HepG2 (cell line): ENCODE results near the gene CEP120. TPM values are rescaled to one million over a fixed set of nuclear protein-coding genes. Genes with fewer than 3 reads are reported as not detected.
A peak's percentile ranks its signal among the peaks of the same experiment; 100 is the strongest.

ENCODE experiments used
- ATAC-seq: fragments of 200-7000 bp; cut with Tn5 transposase; 3 replicates; pipeline ENCODE4 v1.9.1; 2020; ENCODE audit warnings: mild to moderate bottlenecking, moderate library complexity
- BruUV-seq: library from RNA; stranded (reverse); fragments of 400-500 nt; replicated peaks from 2 replicates; lab custom pipeline; 2021; lab: Mats Ljungman, UMichigan
- CTCF ChIA-PET: fragments of 300-600 bp; formaldehyde crosslinking; extraction: SDS; loops from one replicate; lab custom pipeline; 2021; ENCODE audit warnings: low total read pairs, inconsistent platforms, low intra/inter-chr PET ratio; lab: Yijun Ruan, JAX
- POLR2A ChIA-PET: fragments of 350-600 bp; sonication (Branson Sonifier 250); formaldehyde crosslinking; loops from one replicate; lab custom pipeline; 2020; ENCODE audit warnings: antibody characterized with exemption, inconsistent platforms; lab: Yijun Ruan, JAX
- DNase-seq: peaks from one replicate; pipeline ENCODE4 v3.0.0-alpha.2; 2015; ENCODE audit warnings: low spot score
- FAIRE-seq: peaks from 3 replicates; lab custom pipeline; 2011; peaks lifted over from hg19 to GRCh38; lab: Jason Lieb, UNC
- H2AFZ ChIP-seq: one replicate; pipeline ENCODE4 v1.6.1; 2011; ENCODE audit warnings: low read length, inconsistent platforms
- H3K27ac ChIP-seq: fragments of 300-600 bp; 3 replicates; pipeline ENCODE4 v1.8.0; 2011; ENCODE audit warnings: mixed run types, mild to moderate bottlenecking, mixed read lengths, low read length, inconsistent platforms; ENCODE audit not compliant: insufficient read depth; ENCODE audit errors: extremely low read length
- H3K27me3 ChIP-seq, 2 experiments: fragments of 200-600 bp in 1 of 2; 2 replicates in 1 of 2; 3 replicates in 1 of 2; pipeline versions ENCODE4 v1.6.0 to v1.8.0; 2011; ENCODE audit warnings: low read length in 2 of 2, mild to moderate bottlenecking in 2 of 2, moderate library complexity in 2 of 2, inconsistent platforms in 1 of 2; ENCODE audit not compliant: insufficient read depth in 2 of 2, control insufficient read depth in 1 of 2
- H3K36me3 ChIP-seq, 2 experiments: fragments of 200-600 bp in 1 of 2; replicated peaks in 1 of 2; 2 replicates in 1 of 2; 3 replicates in 1 of 2; pipeline versions ENCODE4 v1.5.1 to v1.8.0; 2011; ENCODE audit warnings: low read length in 2 of 2, inconsistent platforms in 1 of 2; ENCODE audit not compliant: insufficient read depth in 2 of 2, control insufficient read depth in 1 of 2
- H3K4me1 ChIP-seq: 2 replicates; pipeline ENCODE4 v1.5.1; 2012; ENCODE audit warnings: low read length, inconsistent platforms; ENCODE audit not compliant: insufficient read depth
- H3K4me2 ChIP-seq: 2 replicates; pipeline ENCODE4 v1.6.0; 2011; ENCODE audit warnings: low read depth, low read length, inconsistent platforms
- H3K4me3 ChIP-seq, 3 experiments: fragments of 200-600 bp in 1 of 3; sonication (generic), shearing (Covaris generic) in 1 of 3; replicated peaks in 1 of 3; 2 replicates each; pipeline ENCODE4 v1.5.1; 2011 to 2016; ENCODE audit warnings: low read length in 3 of 3, inconsistent platforms in 2 of 3, low read depth in 2 of 3, mild to moderate bottlenecking in 2 of 3, control low read depth in 1 of 3, mixed read lengths in 1 of 3; ENCODE audit not compliant: insufficient read depth in 1 of 3
- H3K79me2 ChIP-seq: one replicate; pipeline ENCODE4 v1.6.1; 2011; ENCODE audit warnings: low read length, inconsistent platforms; ENCODE audit not compliant: insufficient read depth
- H3K9ac ChIP-seq: 2 replicates; pipeline ENCODE4 v1.6.0; 2011; ENCODE audit warnings: mild to moderate bottlenecking, low read depth, low read length, inconsistent platforms; ENCODE audit not compliant: insufficient read depth
- H3K9me3 ChIP-seq: 2 replicates; pipeline ENCODE4 v1.5.1; 2012; ENCODE audit warnings: mild to moderate bottlenecking, low read length
- H4K20me1 ChIP-seq: 2 replicates; pipeline ENCODE4 v1.6.0; 2011; ENCODE audit warnings: inconsistent platforms, mild to moderate bottlenecking, low read length, moderate library complexity; ENCODE audit not compliant: insufficient read depth
- FOXJ3 ChIP-seq: sonication (generic); formaldehyde crosslinking; IDR thresholded peaks from 2 replicates; pipeline ENCODE4 v1.4.0; 2020; ENCODE audit warnings: missing genetic modification reagents, mild to moderate bottlenecking, borderline replicate concordance
- HNRNPK ChIP-seq: fragments of 200-400 bp; formaldehyde crosslinking; IDR thresholded peaks from 2 replicates; pipeline ENCODE4 v1.6.1; 2018; ENCODE audit warnings: low read length, low read depth, moderate library complexity, mild to moderate bottlenecking; ENCODE audit not compliant: poor library complexity, severe bottlenecking
- PATZ1 ChIP-seq: sonication (generic); formaldehyde crosslinking; IDR thresholded peaks from 2 replicates; pipeline ENCODE4 v1.4.0; 2020; ENCODE audit warnings: missing genetic modification reagents
- YEATS4 ChIP-seq: sonication (generic); formaldehyde crosslinking; IDR thresholded peaks from 2 replicates; pipeline ENCODE4 v1.4.0; 2020; ENCODE audit warnings: missing genetic modification reagents, borderline replicate concordance
- ZNF362 ChIP-seq: sonication (generic); formaldehyde crosslinking; IDR thresholded peaks from 2 replicates; pipeline ENCODE4 v1.4.0; 2020; ENCODE audit warnings: missing genetic modification reagents, mild to moderate bottlenecking, borderline replicate concordance
- ZNF512B ChIP-seq: sonication (generic); formaldehyde crosslinking; IDR thresholded peaks from 2 replicates; pipeline ENCODE4 v1.5.1; 2020; ENCODE audit warnings: missing genetic modification reagents, mild to moderate bottlenecking, borderline replicate concordance
- ZNF646 ChIP-seq: sonication (generic); formaldehyde crosslinking; IDR thresholded peaks from 2 replicates; pipeline ENCODE4 v1.9.0; 2021; ENCODE audit warnings: mild to moderate bottlenecking, missing genetic modification reagents
- ZNF790 ChIP-seq: sonication (generic); formaldehyde crosslinking; IDR thresholded peaks from 2 replicates; pipeline ENCODE4 v1.8.0; 2022; ENCODE audit warnings: missing genetic modification reagents, mild to moderate bottlenecking, borderline replicate concordance
- WGBS: methylation state at CpG from one replicate; pipeline ENCODE4 v1.1.6; 2017; ENCODE audit warnings: low lambda C conversion rate; 5-methylcytosine and 5-hydroxymethylcytosine counted together
- in situ Hi-C: cut with HindIII; loops from 2 replicates; pipeline ENCODE4 v1.10.0; 2017; ENCODE audit warnings: low pct_unique_long_range_greater_than_20kb; ENCODE audit not compliant: extremely low pct_ligation_motif_present
- intact Hi-C: fragments of 100-400 bp; cut with micrococcal nuclease; formaldehyde crosslinking; loops from one replicate; pipeline ENCODE4 v1.10.0; 2022; ENCODE audit not compliant: unreplicated experiment
- polyA plus RNA-seq, 8 experiments: library from polyadenylated mRNA; depleted of rRNA in 3 of 8; stranded (reverse) in 7 of 8; unstranded in 1 of 8; fragments of >200 nt; fragmentation: Illumina TruSeq in 4 of 8; extraction: Trizol in 4 of 8; gene quantifications; 2 replicates each; pipeline versions ENCODE4 v1.2.1 to v1.2.3, GENCODE V29; 2011 to 2016; ENCODE audit warnings: low read depth in 4 of 8, missing spikeins in 1 of 8, mixed read lengths in 1 of 8; ENCODE audit not compliant: insufficient read depth in 1 of 8
- total RNA-seq, 5 experiments: library from RNA; depleted of rRNA; stranded (reverse); fragments of >200 nt; fragmentation: Illumina TruSeq; extraction: Trizol; gene quantifications; 2 replicates each; pipeline ENCODE4 v1.2.3, GENCODE V29; 2016; ENCODE audit warnings: low read depth in 1 of 5

The CEP120 gene
- total and polyA plus RNA-seq, 2 of the 13 experiments (the other 11 are each of a cell fraction or from before 2014, with no cell fraction given): 8.0 to 14.7 TPM

GRCh38 chr5:123436201-123436600, 13.0 kb upstream of the CEP120 start (continued):
- no peak for TF ChIP-seq ZNF362 (CRISPR knock-in tag)
- no peak for TF ChIP-seq ZNF646 (CRISPR knock-in tag)
- TF ChIP-seq ZNF790: no peak
- TF ChIP-seq, all 625 proteins: peak for 0

- ATAC-seq (no peak), FAIRE-seq (no peak), DNase-seq (no peak)
- no peak overlapping the region for H2AFZ ChIP-seq
- H3K27me3 ChIP-seq: 0 out of 5 replicates have a peak, but pooled peaks cover 0 to 3% of the 10 kb centered on the region in 2 experiments
- POLR2A ChIA-PET: no interaction called here
- H3K4me1 ChIP-seq: no peaks in the 10 kb centered on the region
- H3K27ac ChIP-seq: no peak overlapping the region
- no peaks in the 10 kb centered on the region for H4K20me1 ChIP-seq
- no peaks in the 10 kb centered on the region for H3K36me3 ChIP-seq
- H3K4me3 ChIP-seq: no peak overlapping the region
- CTCF ChIA-PET: no interaction called here
- WGBS: 0% methylated on average over 1 of the region's 1 CpG
- no peak overlapping the region for H3K4me2 ChIP-seq
- in situ Hi-C loops: no loop called here
- intact Hi-C loops: no loop called here
- H3K79me2 ChIP-seq: no peaks in the 10 kb centered on the region
- no TSS peak for BruUV-seq
- no peaks in the 10 kb centered on the region for H3K9me3 ChIP-seq
- H3K9ac ChIP-seq: no peak overlapping the region
- TF ChIP-seq FOXJ3 (CRISPR knock-in tag) (no peak), YEATS4 (CRISPR knock-in tag) (no peak), HNRNPK (peak; percentile 90), ZNF512B (CRISPR knock-in tag) (no peak), PATZ1 (CRISPR knock-in tag) (no peak)
These were observed 11.6 kb upstream of the CEP120 start for GRCh38 chr5:123434796-123435195.
